Pulmonary artery endothelial cell (primary cell): ENCODE results near the gene MCRIP2. TPM values are rescaled to one million over a fixed set of nuclear protein-coding genes. Genes with fewer than 3 reads are reported as not detected.

Experiments used
- DNase-seq: peaks from one replicate; pipeline ENCODE4 v3.0.0-alpha.2; 2011; ENCODE audit warnings: low read depth, low spot score
- total RNA-seq: library from RNA; depleted of rRNA; stranded (reverse); fragments of >200 nt; gene quantifications from 2 replicates; pipeline ENCODE4 v1.2.3, GENCODE V29; 2014

Gene MCRIP2
- total RNA-seq, 1 donor from 2014 or later, result 22.3 TPM

DNA sequence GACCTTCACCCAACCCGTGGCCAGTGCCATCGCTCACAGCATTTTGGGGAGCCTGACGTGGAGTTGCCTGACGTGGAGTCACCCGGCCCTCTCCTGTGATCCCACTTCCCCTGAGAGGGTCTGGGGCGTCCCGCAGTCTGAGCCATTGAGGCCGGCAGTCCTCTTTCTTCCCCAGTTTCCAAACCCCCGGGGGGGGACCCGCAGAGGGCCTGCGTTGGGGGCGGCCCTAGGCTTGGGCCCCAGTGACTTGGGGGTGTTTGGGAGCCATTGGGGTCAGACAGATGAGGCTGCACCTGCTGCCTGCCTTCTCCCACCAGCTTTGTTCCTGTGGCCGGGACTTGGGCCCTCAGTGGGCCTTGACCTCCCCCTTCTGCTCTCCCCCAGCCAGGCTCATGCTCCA is 28.0 kb downstream of the MCRIP2 start:
- DNase-seq, result no peak

DNA sequence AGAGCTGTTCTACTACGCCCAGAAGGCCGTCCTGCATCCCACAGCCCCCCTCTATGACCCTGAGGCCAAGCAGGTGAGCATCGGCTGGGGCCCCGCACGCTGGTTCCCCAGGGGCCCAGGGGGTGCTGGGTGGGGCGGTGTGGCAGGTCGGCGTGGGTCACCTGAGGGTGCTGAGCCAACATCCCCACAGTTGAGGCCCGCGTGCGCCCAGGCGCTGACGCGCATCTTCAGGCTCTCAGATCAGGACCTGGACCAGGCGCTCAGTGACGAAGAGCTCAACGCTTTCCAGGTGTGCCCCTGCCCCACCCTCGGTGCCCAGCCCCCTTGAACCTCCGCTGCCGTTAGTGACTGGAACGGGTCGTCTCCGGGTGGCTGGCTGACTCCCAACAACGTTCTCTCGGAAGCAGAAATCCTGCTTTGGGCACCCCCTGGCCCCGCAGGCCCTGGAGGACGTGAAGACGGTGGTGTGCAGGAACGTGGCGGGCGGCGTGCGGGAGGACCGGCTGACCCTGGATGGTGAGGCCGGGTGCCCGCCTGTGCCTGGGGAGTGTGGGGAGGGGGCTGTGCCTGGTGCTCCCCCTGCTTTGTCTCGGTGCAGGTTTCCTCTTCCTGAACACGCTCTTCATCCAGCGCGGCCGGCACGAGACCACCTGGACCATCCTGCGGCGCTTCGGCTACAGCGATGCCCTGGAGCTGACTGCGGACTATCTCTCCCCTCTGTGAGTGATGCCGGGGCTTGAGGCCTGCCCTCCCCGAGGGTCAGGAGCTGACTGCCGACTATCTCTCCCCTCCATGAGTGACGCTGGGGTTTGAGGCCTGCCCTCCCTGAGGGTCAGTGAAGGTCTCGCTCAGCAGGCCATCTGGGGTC is 29.1 kb downstream of the MCRIP2 start:
- no peak for DNase-seq

DNA sequence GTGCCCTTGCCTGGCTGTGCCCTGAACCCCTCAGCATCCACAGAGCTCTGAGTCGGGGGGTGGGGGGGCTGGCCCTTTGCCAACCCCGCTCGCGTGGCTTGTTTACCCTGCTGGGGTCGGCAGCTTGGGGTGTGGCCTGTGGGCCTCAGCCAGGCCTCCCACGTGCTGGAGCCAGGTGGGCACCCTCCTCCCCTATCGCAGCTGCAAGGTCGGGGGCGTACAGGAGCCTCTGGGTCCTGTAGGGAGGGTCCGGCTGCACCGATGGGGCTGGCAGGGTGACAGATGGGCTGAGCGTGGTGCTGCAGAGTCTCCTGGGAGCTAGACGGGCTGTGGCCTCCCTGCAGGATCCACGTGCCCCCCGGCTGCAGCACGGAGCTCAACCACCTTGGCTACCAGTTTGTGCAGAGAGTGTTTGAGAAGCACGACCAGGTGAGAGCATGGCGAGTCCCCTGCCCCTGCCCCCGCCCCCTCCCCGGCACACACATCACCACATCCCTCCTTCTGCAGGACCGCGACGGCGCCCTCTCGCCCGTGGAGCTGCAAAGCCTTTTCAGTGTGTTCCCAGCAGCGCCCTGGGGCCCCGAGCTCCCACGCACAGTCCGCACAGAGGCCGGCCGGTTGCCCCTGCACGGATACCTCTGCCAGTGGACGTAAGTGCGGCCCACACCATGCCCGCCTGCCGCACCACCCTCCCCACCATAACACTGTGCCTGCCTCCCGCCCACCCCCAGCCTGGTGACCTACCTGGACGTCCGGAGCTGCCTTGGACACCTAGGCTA is 29.9 kb downstream of the MCRIP2 start:
- no peak for DNase-seq

DNA sequence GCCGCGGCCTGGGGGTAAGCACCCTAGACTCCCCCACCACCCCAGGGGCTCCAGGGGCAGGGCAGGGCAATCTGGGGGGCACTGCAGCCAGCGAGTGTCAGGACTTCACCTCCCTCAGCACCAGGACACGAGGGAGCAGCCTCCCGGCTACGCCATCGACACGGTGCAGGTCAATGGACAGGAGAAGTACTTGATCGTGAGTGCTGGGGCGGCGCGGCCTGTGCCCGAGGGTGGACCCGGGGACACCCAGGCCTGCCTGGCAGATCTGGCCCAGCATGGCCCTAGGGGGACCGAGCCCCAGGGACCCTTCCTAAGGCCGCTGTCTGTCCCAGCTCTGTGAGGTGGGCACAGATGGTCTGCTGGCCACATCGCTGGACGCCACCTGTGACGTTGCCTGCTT is 30.7 kb downstream of the MCRIP2 start:
- DNase-seq, result no peak

DNA sequence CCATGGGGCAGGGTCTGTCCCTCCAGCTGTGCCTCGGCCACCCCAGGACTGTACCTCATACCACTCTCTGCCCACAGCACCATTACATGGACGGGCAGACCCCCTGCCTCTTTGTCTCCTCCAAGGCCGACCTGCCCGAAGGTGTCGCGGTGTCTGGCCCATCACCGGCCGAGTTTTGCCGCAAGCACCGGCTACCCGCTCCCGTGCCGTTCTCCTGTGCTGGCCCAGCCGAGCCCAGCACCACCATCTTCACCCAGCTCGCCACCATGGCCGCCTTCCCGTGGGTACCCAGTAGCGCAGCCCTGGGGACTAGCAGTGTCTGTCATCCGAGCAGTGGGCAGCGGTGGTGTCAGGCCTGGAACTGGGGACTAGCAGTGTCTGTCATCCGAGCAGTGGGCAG is 31.2 kb downstream of the MCRIP2 start:
- no peak for DNase-seq

DNA sequence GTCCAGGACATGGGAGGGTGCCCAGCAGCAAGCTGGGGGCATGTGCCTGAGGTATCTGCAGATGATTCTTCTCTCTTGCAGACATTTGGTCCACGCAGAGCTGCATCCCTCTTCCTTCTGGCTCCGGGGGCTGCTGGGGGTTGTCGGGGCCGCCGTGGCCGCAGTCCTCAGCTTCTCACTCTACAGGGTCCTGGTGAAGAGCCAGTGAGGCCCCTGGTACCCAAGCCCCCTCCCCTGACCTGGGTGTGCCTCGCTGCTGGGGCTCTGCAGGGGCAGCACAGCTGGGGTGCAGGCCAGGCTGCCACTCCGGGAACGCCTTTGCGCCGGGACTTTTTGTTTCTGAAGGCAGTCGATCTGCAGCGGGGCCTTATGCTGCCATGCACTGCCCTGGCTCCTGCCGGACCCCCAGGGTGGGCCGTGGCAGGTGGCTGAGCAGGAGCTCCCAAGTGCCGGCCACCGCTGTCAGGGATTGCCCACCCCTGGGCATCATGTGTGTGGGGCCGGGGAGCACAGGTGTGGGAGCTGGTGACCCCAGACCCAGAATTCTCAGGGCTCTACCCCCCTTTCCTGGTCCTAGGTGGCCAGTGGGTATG is 31.9 kb downstream of the MCRIP2 start:
- no peak for DNase-seq

DNA sequence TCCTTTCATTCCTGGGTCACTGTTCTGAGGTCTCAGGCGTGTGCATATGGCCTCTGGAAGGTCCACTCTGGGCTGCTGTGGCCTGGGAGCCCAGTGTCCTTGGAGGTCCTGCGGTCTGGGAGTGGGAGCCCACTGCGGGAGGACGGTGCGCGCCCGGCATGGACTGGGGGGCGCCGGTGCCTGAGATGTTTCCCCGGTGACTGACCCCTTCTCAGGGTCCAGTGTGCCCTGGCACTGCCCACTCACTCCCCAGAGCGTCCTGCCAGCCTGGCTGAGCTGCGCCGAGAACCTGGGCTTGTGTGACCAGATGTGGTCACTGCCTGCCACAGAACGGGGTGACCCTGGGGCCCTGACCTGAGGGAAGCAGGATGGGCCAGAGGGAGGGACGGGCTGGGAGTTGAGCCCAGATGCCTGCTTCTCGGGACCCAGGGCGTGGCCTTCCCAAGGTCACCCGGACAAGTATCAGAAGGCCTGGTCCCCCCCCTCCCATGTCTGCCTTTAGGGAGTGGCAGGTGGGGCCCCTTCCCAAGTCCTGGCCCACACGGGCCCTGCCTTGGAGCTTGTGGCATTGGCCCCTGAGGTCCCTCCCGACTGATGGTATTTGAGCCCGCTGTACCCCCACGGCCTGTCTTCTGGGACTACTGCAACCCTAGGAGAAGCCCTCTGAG is 32.7 kb downstream of the MCRIP2 start:
- no peak for DNase-seq

DNA sequence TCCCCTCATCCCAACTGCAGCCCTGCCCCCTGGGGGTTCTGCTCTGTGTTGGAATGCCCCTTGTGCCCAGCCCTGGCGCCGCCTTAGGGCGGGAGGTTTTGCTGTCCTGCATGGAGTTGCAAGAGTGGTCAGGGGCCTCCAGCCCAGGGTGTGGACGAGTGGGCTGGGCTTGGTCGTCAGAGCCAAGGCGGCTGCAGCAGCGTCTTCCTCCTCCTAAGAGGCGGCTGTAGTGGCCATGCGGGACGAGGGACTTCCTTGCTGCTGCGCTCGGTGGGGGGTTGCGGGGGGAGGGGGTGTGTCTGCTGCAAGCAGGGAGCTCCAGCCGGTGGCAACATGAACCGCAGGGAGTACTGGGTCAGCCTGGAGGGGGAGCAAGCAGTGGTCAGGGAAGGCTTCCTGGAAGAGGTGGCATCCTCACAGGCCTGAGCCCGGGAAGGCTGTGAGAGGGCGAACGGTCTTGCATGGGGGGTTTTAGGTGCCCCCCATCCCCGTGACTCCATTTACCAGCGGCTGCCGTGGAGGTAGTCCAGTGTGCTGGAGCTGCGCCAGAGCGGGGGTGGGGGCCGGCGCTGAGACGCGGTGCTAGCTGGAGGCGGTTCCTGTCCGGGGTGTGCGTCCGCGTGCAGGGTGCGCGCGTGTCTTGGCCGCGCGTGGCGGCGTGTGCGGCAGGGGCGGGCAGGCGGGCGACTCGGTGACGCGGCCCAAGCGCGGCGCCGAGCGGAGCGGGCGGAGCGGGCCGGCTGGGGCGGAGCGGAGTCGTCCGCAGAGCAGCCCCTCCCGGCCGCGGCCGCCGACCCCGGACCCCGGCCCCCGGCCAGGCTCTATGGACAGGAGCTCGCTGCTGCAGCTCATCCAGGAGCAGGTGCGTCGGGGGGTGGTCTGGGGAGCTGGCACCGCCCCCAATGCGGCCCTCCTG is 33.6 kb downstream of the MCRIP2 start, which contains the start of gene RHBDL1:
TSS of gene RHBDL1 (plus strand) at position 704 of the 916 bp plus-strand sequence. CDS start at position 824, 120 bp downstream.
- DNase-seq, result no peak

DNA sequence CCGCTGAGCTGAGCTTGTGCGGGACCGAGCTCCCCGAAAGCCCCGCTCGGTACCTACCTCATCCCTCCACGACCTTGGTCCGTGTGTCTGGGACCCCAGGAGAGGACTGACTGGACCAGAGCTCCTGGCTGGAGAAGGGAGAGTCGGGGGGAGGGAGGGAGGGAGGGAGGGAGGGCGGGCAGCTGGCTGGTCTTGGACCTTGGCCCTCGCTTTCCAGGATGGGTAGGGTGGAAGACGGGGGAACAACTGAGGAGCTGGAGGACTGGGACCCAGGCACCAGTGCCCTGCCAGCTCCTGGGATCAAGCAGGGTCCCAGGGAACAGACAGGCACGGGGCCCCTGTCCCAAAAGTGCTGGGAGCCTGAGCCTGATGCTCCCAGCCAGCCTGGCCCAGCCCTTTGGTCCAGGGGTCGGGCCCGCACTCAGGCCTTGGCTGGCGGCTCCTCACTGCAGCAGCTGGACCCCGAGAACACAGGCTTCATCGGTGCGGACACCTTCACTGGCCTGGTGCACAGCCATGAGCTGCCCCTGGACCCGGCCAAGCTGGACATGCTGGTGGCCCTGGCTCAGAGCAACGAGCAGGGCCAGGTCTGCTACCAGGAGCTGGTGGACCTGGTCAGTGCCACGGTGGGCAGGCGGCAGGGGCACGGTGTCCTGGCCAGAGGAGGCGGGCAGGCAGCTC is 34.4 kb downstream of the MCRIP2 start:
- no peak for DNase-seq

DNA sequence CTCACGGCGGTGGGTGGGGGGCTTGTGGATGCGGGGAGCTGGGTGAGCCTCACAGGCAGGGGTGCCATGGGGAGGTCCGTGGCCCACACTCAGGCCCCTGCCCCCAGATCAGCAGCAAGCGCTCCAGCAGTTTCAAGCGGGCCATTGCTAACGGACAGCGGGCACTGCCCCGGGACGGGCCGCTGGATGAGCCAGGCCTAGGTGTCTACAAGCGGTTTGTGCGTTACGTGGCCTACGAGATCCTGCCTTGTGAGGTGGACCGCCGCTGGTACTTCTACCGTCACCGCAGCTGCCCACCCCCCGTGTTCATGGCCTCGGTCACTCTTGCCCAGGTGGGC is 34.9 kb downstream of the MCRIP2 start:
- no peak for DNase-seq

DNA sequence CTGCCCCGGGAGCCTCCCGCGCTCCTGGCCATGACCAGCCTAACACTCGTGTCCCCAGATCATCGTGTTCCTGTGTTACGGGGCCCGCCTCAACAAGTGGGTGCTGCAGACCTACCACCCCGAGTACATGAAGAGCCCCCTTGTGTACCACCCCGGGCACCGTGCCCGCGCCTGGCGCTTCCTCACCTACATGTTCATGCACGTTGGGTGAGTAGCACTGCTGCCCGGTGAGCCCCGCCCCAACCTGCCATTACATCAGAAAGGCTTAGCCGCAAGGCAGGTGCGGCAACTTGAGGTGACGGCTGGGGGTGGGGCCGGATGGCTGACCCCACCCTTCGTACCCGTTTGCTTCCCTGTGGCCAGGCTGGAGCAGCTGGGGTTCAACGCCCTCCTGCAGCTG is 35.3 kb downstream of the MCRIP2 start:
- DNase-seq, result no peak

DNA sequence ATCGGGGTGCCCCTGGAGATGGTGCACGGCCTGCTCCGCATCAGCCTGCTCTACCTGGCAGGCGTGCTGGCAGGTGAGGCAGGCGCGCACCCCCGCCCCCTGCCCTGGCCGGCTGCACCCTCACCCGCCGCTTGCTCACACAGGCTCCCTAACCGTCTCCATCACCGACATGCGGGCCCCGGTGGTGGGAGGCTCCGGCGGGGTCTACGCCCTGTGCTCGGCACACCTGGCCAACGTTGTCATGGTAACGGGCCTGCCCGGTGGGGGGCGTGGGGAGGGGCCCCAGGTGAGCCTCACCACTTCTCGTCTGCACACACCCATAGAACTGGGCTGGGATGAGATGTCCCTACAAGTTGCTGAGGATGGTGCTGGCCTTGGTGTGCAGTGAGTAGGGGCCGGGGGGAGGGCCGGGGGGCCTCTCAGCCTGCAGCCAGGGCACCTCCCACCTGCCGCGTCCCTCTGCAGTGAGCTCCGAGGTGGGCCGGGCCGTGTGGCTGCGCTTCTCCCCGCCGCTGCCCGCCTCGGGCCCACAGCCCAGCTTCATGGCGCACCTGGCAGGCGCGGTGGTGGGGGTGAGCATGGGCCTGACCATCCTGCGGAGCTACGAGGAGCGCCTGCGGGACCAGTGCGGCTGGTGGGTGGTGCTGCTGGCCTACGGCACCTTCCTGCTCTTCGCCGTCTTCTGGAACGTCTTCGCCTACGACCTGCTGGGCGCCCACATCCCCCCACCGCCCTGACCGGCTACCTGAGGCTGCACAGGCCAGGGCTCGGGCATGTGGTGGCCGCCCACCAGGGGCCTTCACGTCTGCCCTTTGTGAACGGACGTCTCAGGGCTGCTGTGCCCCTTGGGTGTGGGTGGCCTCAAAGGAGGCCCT is 35.9 kb downstream of the MCRIP2 start:
- no peak for DNase-seq

DNA sequence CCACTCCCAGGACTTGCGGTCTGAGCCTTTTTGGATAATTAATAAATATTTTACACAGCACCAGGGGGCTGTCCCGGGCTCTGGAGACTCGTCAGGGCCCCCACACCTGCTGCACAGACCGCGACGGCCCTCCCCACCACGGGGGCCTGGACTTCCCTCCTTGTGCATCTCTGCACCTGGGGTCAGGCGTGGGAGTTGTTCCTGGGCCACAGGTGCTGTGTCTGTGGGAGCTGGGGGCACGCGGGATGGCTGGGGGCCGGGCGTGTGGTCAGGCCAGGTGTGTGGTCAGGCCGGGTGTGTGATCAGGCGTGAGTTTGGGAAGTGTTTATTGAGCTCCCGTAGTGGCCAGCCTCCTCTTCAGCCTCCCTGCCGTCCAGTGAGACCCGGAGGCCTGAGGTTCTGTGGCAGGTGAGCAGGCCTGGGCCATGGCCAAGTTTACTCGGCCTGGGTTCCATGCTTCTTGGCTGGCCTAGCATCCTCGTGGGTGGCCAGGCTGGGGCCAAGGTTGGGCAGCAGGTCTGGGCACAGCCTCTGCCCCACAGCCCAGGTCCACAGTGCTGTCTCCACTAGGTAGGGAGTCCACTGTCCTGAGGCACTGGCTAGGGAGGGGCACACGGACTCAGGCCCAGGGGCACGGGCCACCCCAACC is 36.7 kb downstream of the MCRIP2 start:
- DNase-seq, result no peak

DNA sequence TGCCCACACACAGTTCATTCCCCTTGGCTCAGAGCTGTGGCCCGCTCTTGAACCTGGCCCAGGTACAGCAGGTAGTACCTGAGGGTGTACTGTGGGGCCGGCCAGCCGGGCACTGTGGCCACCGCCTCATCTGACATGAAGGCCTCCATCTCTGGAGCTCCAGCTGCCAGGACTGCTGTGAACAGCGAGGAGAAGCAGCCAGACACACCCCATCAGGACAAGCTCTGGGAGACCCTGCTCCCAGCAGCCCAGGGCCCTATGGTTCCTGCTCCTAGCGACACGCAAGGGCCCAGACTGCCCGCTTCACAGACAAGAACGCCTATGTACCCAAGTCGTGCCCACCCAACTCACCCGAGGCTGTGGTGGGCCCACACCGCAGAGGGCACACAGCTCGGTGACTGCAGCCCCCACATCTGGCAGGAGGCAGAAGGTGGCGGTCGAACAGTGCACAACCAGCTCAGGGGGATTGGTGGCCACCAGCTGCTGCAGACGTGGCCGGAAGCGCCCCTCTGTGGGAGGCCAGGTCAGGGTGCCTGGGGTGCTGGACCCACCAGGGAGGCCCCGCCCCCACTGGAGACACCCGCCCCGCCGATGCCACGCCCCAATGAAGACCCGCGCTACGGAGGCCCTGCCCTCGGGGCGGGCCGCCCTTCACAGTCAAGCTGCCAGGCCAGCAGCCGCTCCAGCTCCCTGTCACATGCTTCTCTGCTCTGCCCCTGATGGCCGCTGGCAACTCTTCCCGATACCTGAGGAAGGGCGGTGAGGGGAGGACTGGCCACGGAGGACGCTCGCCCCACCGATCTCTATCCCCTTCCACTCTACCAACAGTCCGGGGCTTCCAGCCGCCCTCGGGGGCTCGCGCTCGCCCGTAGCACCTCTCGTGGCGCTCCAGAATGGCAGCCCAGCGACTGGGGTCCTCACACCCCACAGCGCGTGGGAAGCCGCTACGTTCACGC is 37.5 kb downstream of the MCRIP2 start:
- DNase-seq, result no peak

DNA sequence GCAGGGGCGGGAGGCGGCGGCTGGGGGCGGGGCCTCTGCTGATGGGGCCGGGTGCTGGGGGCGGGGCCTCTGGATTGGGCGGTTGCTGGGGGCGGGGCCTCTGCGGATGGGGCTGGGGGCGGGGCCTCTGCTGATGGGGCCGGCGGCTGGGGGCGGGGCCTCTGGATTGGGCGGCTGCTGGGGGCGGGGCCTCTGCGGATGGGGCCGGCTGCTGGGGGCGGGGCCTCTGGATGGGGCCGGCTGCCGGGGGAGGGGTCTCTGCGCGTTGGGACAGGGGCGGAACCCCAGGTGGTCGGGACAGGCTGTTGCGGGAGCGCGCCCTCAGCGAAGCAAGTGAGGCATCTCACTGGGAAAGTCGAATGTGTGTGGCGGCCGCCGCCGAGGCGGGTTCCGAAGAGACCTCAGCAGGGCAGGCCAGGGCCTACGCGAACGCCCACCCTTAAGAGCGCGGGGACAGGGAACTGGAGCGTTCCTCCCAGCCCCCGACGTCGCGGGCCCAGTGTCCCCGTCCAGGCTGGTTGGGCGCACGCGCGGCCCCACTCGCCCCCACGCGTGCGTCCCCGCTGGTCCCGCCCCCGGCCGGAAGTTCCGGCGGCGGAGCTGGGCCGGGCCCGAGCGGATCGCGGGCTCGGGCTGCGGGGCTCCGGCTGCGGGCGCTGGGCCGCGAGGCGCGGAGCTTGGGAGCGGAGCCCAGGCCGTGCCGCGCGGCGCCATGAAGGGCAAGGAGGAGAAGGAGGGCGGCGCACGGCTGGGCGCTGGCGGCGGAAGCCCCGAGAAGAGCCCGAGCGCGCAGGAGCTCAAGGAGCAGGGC is 38.4 kb downstream of the MCRIP2 start, which contains the start of gene STUB1:
TSS of gene STUB1 (plus strand) at position 597 of the 811 bp plus-strand sequence. CDS start at position 713, 116 bp downstream.
- peak; percentile 44 for DNase-seq

DNA sequence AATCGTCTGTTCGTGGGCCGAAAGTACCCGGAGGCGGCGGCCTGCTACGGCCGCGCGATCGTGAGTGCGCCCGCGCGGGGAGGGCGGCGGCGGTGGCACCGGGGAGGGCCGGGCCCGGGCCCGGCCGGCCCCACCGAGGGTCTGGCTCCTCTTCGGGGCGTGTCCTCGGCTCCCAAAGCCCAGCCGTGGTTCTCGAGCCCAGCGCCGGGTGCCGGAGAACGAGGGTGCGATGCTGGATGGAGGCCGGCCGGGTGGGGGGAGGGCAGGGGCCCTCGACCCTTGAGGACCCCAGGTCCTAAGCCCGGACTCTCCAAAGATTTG is 39.0 kb downstream of the MCRIP2 start:
- DNase-seq, result no peak
